Hypothalamus (tissue), 51 donors: ENCODE results near the gene SBK1.
A peak's percentile ranks its signal among the peaks of the same experiment; 100 is the strongest.
"Not testable (repeated sequence)": the region's sequence is repeated elsewhere in the genome, so short reads cannot be mapped to it uniquely, and the experiment has no call there.

Experiments
- DNase-seq, 51 donors: peaks; one replicate each; lab custom pipeline; 2025; lab: John Stamatoyannopoulos, UW

Gene SBK1

DNA sequence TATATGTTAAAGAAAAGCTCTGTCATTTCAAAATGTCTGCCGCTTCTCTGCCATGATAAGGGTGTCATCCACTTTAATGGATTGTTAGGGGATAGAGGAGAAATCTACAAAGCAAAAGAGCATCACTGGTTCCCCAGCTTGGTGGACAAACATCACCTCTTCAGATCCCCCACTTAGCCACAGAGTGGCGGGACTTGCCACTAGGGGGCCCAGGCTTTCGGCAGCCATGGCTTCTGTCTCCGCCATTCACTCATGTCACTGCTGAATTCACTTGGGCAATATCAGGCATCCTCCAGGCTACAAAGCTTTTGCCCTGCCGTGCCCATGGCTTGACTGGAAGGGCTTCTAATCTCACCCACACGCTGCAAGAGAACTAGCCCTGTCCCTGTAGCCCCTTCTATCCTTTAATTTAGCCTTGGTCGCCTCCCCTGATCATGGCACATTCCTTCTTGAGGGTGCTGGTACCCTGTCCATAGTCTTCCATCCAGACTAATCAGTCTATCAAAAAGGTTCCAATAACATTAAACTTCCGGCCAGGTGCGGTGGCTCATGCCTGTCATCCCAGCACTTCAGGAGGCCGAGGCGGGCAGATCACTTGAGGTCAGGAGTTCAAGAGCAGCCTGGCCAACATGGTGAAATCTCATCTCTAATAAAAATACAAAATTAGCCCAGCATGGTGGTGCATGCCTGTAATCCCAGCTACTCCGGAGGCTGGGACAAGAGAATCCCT lies 34.7 kb downstream of the SBK1 start:
- peak in 27 of 51 donors; percentile 1 to 56 (median 18) for DNase-seq

- peak in 37 of 51 donors; percentile 1 to 74 (median 22) for DNase-seq
Measured at GRCh38 chr16:28330232-28330631, 37.9 kb downstream of the SBK1 start.

GRCh38 chr16:28330981-28331380 lies 38.7 kb downstream of the SBK1 start:
- DNase-seq, result not testable (repeated sequence)

- DNase-seq, result not testable (repeated sequence)
Measured at GRCh38 chr16:28332632-28333031, 40.3 kb downstream of the SBK1 start.

DNA sequence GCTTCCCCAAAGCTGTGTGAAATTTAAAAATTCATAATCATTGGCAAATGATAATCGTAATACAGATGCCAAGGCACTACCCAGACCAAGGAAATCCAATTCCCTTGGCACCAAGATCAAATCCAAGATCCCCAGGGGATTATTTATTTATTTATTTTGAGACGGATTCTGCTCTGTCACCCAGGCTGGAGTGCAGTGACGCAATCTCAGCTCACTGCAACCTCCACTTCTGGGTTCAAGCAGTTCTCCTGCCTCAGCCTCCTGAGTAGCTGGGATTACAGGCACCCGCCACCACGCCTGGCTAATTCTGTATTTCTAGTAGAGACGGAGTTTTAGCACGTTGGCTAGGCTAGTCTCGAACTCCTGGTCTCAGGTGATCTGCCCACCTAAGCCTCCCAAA lies 43.4 kb downstream of the SBK1 start:
- not testable (repeated sequence) for DNase-seq

DNA sequence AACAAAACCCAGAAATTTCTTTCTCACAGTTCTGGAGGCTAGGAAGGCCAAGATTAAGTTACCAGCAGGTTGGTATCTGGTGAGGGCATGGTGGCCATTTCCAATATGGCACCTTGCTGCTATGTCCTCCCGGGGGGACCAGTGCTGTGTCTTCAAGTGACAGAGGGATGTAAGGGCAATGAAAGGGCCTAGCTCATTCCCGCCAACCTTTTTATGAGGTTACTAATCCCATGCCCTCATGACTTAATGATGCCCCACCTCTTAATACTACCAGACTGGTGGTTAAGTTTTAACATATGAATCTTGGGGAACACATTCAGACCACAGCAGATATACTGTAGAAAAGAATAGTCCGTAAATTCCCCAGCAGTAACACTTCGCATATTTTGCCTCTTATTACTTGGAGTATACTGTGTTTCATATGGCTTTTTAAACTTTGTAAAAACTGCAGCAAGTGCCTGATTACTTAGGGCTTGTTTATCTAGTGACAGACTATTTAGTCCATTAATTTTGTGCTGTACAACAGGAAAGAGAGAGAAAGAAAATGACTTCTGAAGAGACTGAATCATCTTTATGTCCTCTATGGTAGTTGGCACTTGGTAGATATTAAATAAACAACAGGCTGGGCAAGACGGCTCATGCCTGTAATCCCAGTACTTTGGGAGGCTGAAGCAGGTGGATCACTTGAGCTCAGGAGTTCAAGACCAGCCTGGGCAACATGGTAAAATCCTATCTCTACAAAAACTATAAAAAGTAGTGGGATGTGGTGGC lies 44.8 kb downstream of the SBK1 start:
- DNase-seq, result not testable (repeated sequence)

DNA sequence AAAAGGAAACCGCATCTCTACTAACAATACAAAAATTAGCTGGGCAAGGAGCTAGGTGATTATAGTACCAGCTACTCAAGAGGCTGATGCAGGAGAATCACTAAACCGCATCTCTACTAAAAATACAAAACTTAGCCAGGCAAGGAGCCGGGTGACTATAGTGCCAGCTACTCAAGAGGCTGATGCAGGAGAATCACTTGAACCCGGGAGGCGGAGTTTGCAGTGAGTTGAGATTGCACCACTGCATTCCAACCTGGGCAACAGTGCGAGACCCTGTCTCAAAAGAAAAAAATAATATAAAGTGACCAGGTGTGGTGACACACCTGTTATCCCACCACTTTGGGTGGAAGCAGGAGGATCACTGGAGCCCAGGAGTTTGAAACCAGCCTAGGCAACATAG lies 45.9 kb downstream of the SBK1 start:
- DNase-seq, result not testable (repeated sequence)

- DNase-seq, result not testable (repeated sequence)
Measured at GRCh38 chr16:28362600-28362999, 70.3 kb downstream of the SBK1 start.

- not testable (repeated sequence) for DNase-seq
Measured at GRCh38 chr16:28363408-28363807, 71.1 kb downstream of the SBK1 start, which contains the start of gene NPIPB6. Gene NPIPB6, minus strand, starts transcription at chr16:28363508. Its CDS starts 686 bp downstream, at chr16:28362822.

DNA sequence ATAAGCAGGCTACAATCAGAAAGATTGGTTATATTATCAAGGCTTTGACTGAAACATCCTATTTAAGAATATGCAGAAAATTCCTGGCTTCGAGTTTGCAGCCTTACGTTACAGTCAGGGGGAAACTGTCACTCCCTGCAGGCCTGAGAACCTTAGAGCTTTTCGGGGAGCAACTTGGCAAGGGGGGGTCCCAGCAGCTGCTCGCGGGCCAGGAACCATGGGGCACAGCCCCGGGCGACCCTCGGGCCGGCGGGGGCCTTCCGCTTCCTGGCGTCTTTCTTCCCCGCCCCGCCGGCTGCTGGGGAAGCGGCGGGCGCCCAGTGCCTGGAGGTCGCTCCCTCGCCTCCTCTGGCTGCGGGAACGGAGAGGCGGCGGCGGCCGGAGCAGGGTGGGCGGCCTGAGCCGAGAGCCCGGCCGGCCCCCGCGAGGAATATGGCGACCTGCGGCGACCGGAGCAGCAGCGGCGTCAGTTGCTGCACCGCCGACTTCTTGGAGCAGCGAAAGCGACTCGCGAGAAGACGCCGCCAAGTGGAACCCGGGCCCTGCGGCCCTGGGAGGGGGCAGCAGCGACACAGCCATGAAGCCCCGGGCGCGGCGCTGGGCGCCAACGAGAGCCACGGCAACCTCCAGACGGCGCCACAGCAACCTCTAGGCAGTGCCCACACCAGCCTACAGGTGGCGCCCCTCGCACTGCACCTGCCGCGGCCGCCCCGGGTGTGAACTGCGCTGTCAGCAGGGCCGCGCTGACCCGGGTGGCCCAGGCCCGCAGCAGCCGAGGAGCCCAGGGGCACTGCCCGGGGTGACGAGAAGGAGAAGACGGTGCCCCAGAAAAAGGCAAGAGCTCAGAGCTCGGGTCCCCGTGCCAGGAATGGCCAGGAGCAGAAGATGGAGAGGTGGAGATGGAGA lies 72.2 kb downstream of the SBK1 start:
- DNase-seq, result not testable (repeated sequence)

GRCh38 chr16:28367926-28368325 lies 75.6 kb downstream of the SBK1 start:
- not testable (repeated sequence) for DNase-seq
